HepG2 (cell line): Measurements from ENCODE around the gene ZNF175. TPM values are rescaled to one million over a fixed set of nuclear protein-coding genes. Genes with fewer than 3 reads are reported as not detected.

Source experiments
- ATAC-seq: fragments of 200-7000 bp; cut with Tn5 transposase; 3 replicates; pipeline ENCODE4 v1.9.1; 2020; ENCODE audit warnings: mild to moderate bottlenecking, moderate library complexity
- BruUV-seq: library from RNA; stranded (reverse); fragments of 400-500 nt; replicated peaks from 2 replicates; lab custom pipeline; 2021; lab: Mats Ljungman, UMichigan
- CTCF ChIA-PET: fragments of 300-600 bp; formaldehyde crosslinking; extraction: SDS; loops from one replicate; lab custom pipeline; 2021; ENCODE audit warnings: low total read pairs, inconsistent platforms, low intra/inter-chr PET ratio; lab: Yijun Ruan, JAX
- POLR2A ChIA-PET: fragments of 350-600 bp; sonication (Branson Sonifier 250); formaldehyde crosslinking; loops from one replicate; lab custom pipeline; 2020; ENCODE audit warnings: antibody characterized with exemption, inconsistent platforms; lab: Yijun Ruan, JAX
- DNase-seq: peaks from one replicate; pipeline ENCODE4 v3.0.0-alpha.2; 2015; ENCODE audit warnings: low spot score
- FAIRE-seq: peaks from 3 replicates; lab custom pipeline; 2011; peaks lifted over from hg19 to GRCh38; lab: Jason Lieb, UNC
- H2AFZ ChIP-seq: one replicate; pipeline ENCODE4 v1.6.1; 2011; ENCODE audit warnings: low read length, inconsistent platforms
- H3K27ac ChIP-seq: fragments of 300-600 bp; 3 replicates; pipeline ENCODE4 v1.8.0; 2011; ENCODE audit warnings: mixed run types, mild to moderate bottlenecking, mixed read lengths, low read length, inconsistent platforms; ENCODE audit not compliant: insufficient read depth; ENCODE audit errors: extremely low read length
- H3K27me3 ChIP-seq, 2 experiments: fragments of 200-600 bp in 1 of 2; 2 replicates in 1 of 2; 3 replicates in 1 of 2; pipeline versions ENCODE4 v1.6.0 to v1.8.0; 2011; ENCODE audit warnings: low read length in 2 of 2, mild to moderate bottlenecking in 2 of 2, moderate library complexity in 2 of 2, inconsistent platforms in 1 of 2; ENCODE audit not compliant: insufficient read depth in 2 of 2, control insufficient read depth in 1 of 2
- H3K36me3 ChIP-seq, 2 experiments: fragments of 200-600 bp in 1 of 2; replicated peaks in 1 of 2; 2 replicates in 1 of 2; 3 replicates in 1 of 2; pipeline versions ENCODE4 v1.5.1 to v1.8.0; 2011; ENCODE audit warnings: low read length in 2 of 2, inconsistent platforms in 1 of 2; ENCODE audit not compliant: insufficient read depth in 2 of 2, control insufficient read depth in 1 of 2
- H3K4me1 ChIP-seq: 2 replicates; pipeline ENCODE4 v1.5.1; 2012; ENCODE audit warnings: low read length, inconsistent platforms; ENCODE audit not compliant: insufficient read depth
- H3K4me2 ChIP-seq: 2 replicates; pipeline ENCODE4 v1.6.0; 2011; ENCODE audit warnings: low read depth, low read length, inconsistent platforms
- H3K4me3 ChIP-seq, 3 experiments: fragments of 200-600 bp in 1 of 3; sonication (generic), shearing (Covaris generic) in 1 of 3; replicated peaks in 1 of 3; 2 replicates each; pipeline ENCODE4 v1.5.1; 2011 to 2016; ENCODE audit warnings: low read length in 3 of 3, inconsistent platforms in 2 of 3, low read depth in 2 of 3, mild to moderate bottlenecking in 2 of 3, control low read depth in 1 of 3, mixed read lengths in 1 of 3; ENCODE audit not compliant: insufficient read depth in 1 of 3
- H3K79me2 ChIP-seq: one replicate; pipeline ENCODE4 v1.6.1; 2011; ENCODE audit warnings: low read length, inconsistent platforms; ENCODE audit not compliant: insufficient read depth
- H3K9ac ChIP-seq: 2 replicates; pipeline ENCODE4 v1.6.0; 2011; ENCODE audit warnings: mild to moderate bottlenecking, low read depth, low read length, inconsistent platforms; ENCODE audit not compliant: insufficient read depth
- H3K9me3 ChIP-seq: 2 replicates; pipeline ENCODE4 v1.5.1; 2012; ENCODE audit warnings: mild to moderate bottlenecking, low read length
- H4K20me1 ChIP-seq: 2 replicates; pipeline ENCODE4 v1.6.0; 2011; ENCODE audit warnings: inconsistent platforms, mild to moderate bottlenecking, low read length, moderate library complexity; ENCODE audit not compliant: insufficient read depth
- CAMTA2 ChIP-seq: sonication (generic); formaldehyde crosslinking; IDR thresholded peaks from 2 replicates; pipeline ENCODE4 v1.4.0; 2020; ENCODE audit warnings: mild to moderate bottlenecking, missing genetic modification reagents, borderline replicate concordance
- KDM2A ChIP-seq: sonication (generic); formaldehyde crosslinking; IDR thresholded peaks from 2 replicates; pipeline ENCODE4 v1.4.0; 2020; ENCODE audit warnings: low read depth, missing genetic modification reagents, borderline replicate concordance
- SALL1 ChIP-seq: sonication (generic); formaldehyde crosslinking; IDR thresholded peaks from 2 replicates; pipeline ENCODE4 v1.8.0; 2022; ENCODE audit warnings: mild to moderate bottlenecking, missing genetic modification reagents
- SMARCE1 ChIP-seq: fragments of 450-650 bp; IDR thresholded peaks from 2 replicates; pipeline ENCODE4 v1.6.1; 2017; ENCODE audit warnings: borderline replicate concordance
- ZFP62 ChIP-seq: sonication (generic); formaldehyde crosslinking; IDR thresholded peaks from 2 replicates; pipeline ENCODE4 v1.4.0; 2020; ENCODE audit warnings: missing genetic modification reagents
- ZFYVE20 ChIP-seq: sonication (generic); formaldehyde crosslinking; IDR thresholded peaks from 2 replicates; pipeline ENCODE4 v1.8.0; 2023; ENCODE audit warnings: low read depth, mild to moderate bottlenecking, moderate library complexity, missing genetic modification reagents, borderline replicate concordance
- ZNF720 ChIP-seq: sonication (generic); formaldehyde crosslinking; IDR thresholded peaks from 2 replicates; pipeline ENCODE4 v1.4.0; 2020; ENCODE audit warnings: missing genetic modification reagents
- WGBS: methylation state at CpG from one replicate; pipeline ENCODE4 v1.1.6; 2017; ENCODE audit warnings: low lambda C conversion rate; 5-methylcytosine and 5-hydroxymethylcytosine counted together
- in situ Hi-C: cut with HindIII; loops from 2 replicates; pipeline ENCODE4 v1.10.0; 2017; ENCODE audit warnings: low pct_unique_long_range_greater_than_20kb; ENCODE audit not compliant: extremely low pct_ligation_motif_present
- intact Hi-C: fragments of 100-400 bp; cut with micrococcal nuclease; formaldehyde crosslinking; loops from one replicate; pipeline ENCODE4 v1.10.0; 2022; ENCODE audit not compliant: unreplicated experiment
- polyA plus RNA-seq, 8 experiments: library from polyadenylated mRNA; depleted of rRNA in 3 of 8; stranded (reverse) in 7 of 8; unstranded in 1 of 8; fragments of >200 nt; fragmentation: Illumina TruSeq in 4 of 8; extraction: Trizol in 4 of 8; gene quantifications; 2 replicates each; pipeline versions ENCODE4 v1.2.1 to v1.2.3, GENCODE V29; 2011 to 2016; ENCODE audit warnings: low read depth in 4 of 8, missing spikeins in 1 of 8, mixed read lengths in 1 of 8; ENCODE audit not compliant: insufficient read depth in 1 of 8
- total RNA-seq, 5 experiments: library from RNA; depleted of rRNA; stranded (reverse); fragments of >200 nt; fragmentation: Illumina TruSeq; extraction: Trizol; gene quantifications; 2 replicates each; pipeline ENCODE4 v1.2.3, GENCODE V29; 2016; ENCODE audit warnings: low read depth in 1 of 5
- TF ChIP-seq, protein P1 (sequence below): sonication (generic); formaldehyde crosslinking; IDR thresholded peaks from 2 replicates; pipeline ENCODE4 v1.4.0; 2020; ENCODE audit warnings: mild to moderate bottlenecking, missing genetic modification reagents
- TF ChIP-seq, protein P2 (sequence below): sonication (generic); formaldehyde crosslinking; IDR thresholded peaks from 2 replicates; pipeline ENCODE4 v1.9.0; 2021; ENCODE audit warnings: missing genetic modification reagents, borderline replicate concordance
- TF ChIP-seq, protein P3 (sequence below): sonication (generic); formaldehyde crosslinking; IDR thresholded peaks from 2 replicates; pipeline ENCODE4 v1.4.0; 2020; ENCODE audit warnings: low read depth, missing genetic modification reagents
- TF ChIP-seq, protein P4 (sequence below): sonication (generic); formaldehyde crosslinking; IDR thresholded peaks from 2 replicates; pipeline ENCODE4 v1.4.0; 2020; ENCODE audit warnings: low read depth, mild to moderate bottlenecking, missing genetic modification reagents
- TF ChIP-seq, protein P5 (sequence below): sonication (generic); formaldehyde crosslinking; IDR thresholded peaks from 2 replicates; pipeline ENCODE4 v1.8.1; 2023; ENCODE audit warnings: mild to moderate bottlenecking, missing genetic modification reagents
- TF ChIP-seq, protein P6 (sequence below): sonication (generic); formaldehyde crosslinking; IDR thresholded peaks from 2 replicates; pipeline ENCODE4 v1.5.0; 2020; ENCODE audit warnings: mild to moderate bottlenecking, missing genetic modification reagents, borderline replicate concordance
- TF ChIP-seq, protein P7 (sequence below): sonication (generic); formaldehyde crosslinking; IDR thresholded peaks from 2 replicates; pipeline ENCODE4 v1.5.1; 2020; ENCODE audit warnings: mild to moderate bottlenecking, moderate library complexity, missing genetic modification reagents

The ZNF175 gene
- total and polyA plus RNA-seq, 2 of the 13 experiments (the other 11 are each of a cell fraction or from before 2014, with no cell fraction given): 1.2 to 1.5 TPM

DNA sequence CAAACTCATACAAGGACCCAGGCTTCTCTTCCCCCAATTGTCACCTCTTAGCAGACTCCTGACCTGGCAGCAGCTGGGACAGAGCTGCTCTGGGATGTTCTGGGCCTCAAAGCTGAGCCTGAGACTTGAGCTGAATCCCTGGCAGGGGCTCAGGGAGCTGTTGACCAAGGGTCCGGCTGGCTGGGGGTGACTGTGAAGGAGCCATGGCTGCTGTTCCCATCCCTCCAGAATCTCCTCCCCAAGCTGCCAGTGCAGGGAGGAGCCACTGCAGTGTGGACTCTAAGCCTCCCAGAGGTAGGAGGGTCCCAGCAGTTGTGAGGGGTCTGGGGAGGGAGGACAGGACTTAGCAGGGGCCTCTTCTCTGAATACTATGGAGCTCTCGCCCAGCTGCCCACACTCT is 41.8 kb upstream of the ZNF175 start:
- peaks cover 1 to 5% of the 10 kb centered on the region in 2 experiments; a peak in 2 of 5 replicates for H3K27me3 ChIP-seq
- H4K20me1 ChIP-seq: no peaks in the 10 kb centered on the region
- BruUV-seq: no TSS peak
- H3K4me1 ChIP-seq: no peaks in the 10 kb centered on the region
- ChIA-PET CTCF (no interaction called here), POLR2A (no interaction called here)
- no peak overlapping the region for H3K4me2 ChIP-seq
- H3K9ac ChIP-seq: no peak overlapping the region
- no peak overlapping the region for H2AFZ ChIP-seq
- no peaks in the 10 kb centered on the region for H3K36me3 ChIP-seq
- no peak for ATAC-seq
- FAIRE-seq: no peak
- DNase-seq: no peak
- no peak overlapping the region for H3K27ac ChIP-seq
- no peak overlapping the region for H3K4me3 ChIP-seq
- H3K9me3 ChIP-seq: no peaks in the 10 kb centered on the region
- no peaks in the 10 kb centered on the region for H3K79me2 ChIP-seq
- no CpG with 5 or more reads among the region's 2 CpGs for WGBS
- in situ Hi-C loops (no loop called here), intact Hi-C loops (no loop called here)
- TF ChIP-seq SALL1 (CRISPR knock-in tag) (no peak), CAMTA2 (no peak), SMARCE1 (no peak), ZFP62 (CRISPR knock-in tag) (no peak), ZNF720 (CRISPR knock-in tag) (no peak), KDM2A (CRISPR knock-in tag) (no peak), ZFYVE20 (no peak)
- TF ChIP-seq, protein P1, sequence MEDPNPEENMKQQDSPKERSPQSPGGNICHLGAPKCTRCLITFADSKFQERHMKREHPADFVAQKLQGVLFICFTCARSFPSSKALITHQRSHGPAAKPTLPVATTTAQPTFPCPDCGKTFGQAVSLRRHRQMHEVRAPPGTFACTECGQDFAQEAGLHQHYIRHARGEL (CRISPR knock-in tag): no peak
- TF ChIP-seq, protein P2, sequence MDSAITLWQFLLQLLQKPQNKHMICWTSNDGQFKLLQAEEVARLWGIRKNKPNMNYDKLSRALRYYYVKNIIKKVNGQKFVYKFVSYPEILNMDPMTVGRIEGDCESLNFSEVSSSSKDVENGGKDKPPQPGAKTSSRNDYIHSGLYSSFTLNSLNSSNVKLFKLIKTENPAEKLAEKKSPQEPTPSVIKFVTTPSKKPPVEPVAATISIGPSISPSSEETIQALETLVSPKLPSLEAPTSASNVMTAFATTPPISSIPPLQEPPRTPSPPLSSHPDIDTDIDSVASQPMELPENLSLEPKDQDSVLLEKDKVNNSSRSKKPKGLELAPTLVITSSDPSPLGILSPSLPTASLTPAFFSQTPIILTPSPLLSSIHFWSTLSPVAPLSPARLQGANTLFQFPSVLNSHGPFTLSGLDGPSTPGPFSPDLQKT: no peak
- TF ChIP-seq, protein P3, sequence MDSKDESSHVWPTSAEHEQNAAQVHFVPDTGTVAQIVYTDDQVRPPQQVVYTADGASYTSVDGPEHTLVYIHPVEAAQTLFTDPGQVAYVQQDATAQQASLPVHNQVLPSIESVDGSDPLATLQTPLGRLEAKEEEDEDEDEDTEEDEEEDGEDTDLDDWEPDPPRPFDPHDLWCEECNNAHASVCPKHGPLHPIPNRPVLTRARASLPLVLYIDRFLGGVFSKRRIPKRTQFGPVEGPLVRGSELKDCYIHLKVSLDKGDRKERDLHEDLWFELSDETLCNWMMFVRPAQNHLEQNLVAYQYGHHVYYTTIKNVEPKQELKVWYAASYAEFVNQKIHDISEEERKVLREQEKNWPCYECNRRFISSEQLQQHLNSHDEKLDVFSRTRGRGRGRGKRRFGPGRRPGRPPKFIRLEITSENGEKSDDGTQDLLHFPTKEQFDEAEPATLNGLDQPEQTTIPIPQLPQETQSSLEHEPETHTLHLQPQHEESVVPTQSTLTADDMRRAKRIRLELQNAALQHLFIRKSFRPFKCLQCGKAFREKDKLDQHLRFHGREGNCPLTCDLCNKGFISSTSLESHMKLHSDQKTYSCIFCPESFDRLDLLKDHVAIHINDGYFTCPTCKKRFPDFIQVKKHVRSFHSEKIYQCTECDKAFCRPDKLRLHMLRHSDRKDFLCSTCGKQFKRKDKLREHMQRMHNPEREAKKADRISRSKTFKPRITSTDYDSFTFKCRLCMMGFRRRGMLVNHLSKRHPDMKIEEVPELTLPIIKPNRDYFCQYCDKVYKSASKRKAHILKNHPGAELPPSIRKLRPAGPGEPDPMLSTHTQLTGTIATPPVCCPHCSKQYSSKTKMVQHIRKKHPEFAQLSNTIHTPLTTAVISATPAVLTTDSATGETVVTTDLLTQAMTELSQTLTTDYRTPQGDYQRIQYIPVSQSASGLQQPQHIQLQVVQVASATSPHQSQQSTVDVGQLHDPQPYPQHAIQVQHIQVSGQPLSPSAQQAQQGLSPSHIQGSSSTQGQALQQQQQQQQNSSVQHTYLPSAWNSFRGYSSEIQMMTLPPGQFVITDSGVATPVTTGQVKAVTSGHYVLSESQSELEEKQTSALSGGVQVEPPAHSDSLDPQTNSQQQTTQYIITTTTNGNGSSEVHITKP: no peak
- TF ChIP-seq, protein P4, sequence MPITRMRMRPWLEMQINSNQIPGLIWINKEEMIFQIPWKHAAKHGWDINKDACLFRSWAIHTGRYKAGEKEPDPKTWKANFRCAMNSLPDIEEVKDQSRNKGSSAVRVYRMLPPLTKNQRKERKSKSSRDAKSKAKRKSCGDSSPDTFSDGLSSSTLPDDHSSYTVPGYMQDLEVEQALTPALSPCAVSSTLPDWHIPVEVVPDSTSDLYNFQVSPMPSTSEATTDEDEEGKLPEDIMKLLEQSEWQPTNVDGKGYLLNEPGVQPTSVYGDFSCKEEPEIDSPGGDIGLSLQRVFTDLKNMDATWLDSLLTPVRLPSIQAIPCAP: no peak
- TF ChIP-seq, protein P5, sequence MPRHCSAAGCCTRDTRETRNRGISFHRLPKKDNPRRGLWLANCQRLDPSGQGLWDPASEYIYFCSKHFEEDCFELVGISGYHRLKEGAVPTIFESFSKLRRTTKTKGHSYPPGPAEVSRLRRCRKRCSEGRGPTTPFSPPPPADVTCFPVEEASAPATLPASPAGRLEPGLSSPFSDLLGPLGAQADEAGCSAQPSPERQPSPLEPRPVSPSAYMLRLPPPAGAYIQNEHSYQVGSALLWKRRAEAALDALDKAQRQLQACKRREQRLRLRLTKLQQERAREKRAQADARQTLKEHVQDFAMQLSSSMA (CRISPR knock-in tag): no peak
- TF ChIP-seq, protein P6, sequence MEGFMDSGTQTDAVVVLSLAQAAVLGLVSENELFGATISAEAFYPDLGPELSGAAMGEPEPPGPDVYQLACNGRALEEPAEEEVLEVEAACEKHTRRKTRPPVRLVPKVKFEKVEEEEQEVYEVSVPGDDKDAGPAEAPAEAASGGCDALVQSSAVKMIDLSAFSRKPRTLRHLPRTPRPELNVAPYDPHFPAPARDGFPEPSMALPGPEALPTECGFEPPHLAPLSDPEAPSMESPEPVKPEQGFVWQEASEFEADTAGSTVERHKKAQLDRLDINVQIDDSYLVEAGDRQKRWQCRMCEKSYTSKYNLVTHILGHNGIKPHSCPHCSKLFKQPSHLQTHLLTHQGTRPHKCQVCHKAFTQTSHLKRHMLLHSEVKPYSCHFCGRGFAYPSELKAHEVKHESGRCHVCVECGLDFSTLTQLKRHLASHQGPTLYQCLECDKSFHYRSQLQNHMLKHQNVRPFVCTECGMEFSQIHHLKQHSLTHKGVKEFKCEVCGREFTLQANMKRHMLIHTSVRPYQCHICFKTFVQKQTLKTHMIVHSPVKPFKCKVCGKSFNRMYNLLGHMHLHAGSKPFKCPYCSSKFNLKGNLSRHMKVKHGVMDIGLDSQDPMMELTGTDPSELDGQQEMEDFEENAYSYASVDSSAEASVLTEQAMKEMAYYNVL (CRISPR knock-in tag): no peak
- TF ChIP-seq, protein P7, sequence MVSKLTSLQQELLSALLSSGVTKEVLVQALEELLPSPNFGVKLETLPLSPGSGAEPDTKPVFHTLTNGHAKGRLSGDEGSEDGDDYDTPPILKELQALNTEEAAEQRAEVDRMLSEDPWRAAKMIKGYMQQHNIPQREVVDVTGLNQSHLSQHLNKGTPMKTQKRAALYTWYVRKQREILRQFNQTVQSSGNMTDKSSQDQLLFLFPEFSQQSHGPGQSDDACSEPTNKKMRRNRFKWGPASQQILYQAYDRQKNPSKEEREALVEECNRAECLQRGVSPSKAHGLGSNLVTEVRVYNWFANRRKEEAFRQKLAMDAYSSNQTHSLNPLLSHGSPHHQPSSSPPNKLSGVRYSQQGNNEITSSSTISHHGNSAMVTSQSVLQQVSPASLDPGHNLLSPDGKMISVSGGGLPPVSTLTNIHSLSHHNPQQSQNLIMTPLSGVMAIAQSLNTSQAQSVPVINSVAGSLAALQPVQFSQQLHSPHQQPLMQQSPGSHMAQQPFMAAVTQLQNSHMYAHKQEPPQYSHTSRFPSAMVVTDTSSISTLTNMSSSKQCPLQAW (CRISPR knock-in tag): no peak
